ENCODE measurements around the gene CCDC66. TPM values are rescaled to one million over a fixed set of nuclear protein-coding genes. Genes with fewer than 3 reads are reported as not detected.
A peak's percentile ranks its signal among the peaks of the same experiment; 100 is the strongest.

CCDC66 gene
- total RNA-seq, 4 donors from 2014 or later, result 13.1 to 48.1 (median 21.4) TPM

DNA sequence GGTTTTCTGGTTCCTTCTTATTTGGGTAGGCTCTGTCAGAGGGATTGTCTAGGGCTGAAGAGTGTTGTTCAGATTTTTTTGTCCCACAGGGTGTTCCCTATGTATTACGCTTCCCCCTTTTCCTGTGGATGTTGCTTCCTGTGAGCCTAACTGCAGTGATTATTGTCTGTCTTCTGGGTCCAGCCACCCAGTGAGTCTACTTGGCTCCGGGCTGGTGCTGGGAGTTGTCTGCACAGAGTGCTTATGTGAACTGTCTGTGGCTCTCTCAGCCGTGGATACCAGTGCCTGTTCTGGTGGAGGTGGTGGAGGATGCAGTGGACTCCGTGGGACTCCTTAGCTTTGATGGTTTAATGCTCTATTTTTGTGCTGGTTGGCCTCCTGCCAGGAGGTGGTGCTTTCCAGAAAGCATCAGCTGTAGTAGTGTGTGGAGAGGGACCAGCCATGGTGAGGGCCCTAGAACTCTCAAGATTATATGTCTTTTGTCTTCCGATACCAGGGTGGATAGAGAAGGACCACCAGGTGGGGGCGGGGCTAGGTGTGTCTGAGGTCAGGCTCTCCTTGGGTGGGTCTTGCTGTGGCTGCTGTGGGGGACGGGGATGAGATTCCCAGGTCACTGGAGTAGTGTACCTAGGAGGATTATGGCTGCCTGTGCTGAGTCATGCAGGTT lies 53.8 kb downstream of the CCDC66 start:
- in situ Hi-C loops (cut with MboI; ENCODE audit: low pct_ligation_motif_present in 1 of 4, low pct_unique_long_range_greater_than_20kb in 1 of 4, low sequenced_read_pairs in 3 of 4), result no loop called here
- Histone ChIP-seq H3K4me3 (no peak overlapping the region), H3K9me3 (peaks cover 0 to 6% of the 10 kb centered on the region in 2 donors), H3K27ac (peak overlapping the region in 1 of 4 donors; percentile 8), H3K27me3 (no peaks in the 10 kb centered on the region), H3K4me1 (peaks cover 0 to 19% (median 5%) of the 10 kb centered on the region in 4 donors), H3K36me3 (peaks cover 0 to 13% (median 5%) of the 10 kb centered on the region in 4 donors)
- TF ChIP-seq POLR2AphosphoS5 (IDR thresholded peaks at IDR 0.05) (no peak), EP300 (IDR thresholded peaks at IDR 0.05; ENCODE audit: low read depth) (no peak), POLR2A (IDR thresholded peaks at IDR 0.05) (no peak)
- TF ChIP-seq, protein P1, sequence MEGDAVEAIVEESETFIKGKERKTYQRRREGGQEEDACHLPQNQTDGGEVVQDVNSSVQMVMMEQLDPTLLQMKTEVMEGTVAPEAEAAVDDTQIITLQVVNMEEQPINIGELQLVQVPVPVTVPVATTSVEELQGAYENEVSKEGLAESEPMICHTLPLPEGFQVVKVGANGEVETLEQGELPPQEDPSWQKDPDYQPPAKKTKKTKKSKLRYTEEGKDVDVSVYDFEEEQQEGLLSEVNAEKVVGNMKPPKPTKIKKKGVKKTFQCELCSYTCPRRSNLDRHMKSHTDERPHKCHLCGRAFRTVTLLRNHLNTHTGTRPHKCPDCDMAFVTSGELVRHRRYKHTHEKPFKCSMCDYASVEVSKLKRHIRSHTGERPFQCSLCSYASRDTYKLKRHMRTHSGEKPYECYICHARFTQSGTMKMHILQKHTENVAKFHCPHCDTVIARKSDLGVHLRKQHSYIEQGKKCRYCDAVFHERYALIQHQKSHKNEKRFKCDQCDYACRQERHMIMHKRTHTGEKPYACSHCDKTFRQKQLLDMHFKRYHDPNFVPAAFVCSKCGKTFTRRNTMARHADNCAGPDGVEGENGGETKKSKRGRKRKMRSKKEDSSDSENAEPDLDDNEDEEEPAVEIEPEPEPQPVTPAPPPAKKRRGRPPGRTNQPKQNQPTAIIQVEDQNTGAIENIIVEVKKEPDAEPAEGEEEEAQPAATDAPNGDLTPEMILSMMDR (IDR thresholded peaks at IDR 0.05), result no peak
- peak; percentile 12 for DNase-seq
- 83 to 100% methylated on average over 1 to 7 of the region's 7 CpGs for WGBS, 2 donors (ENCODE audit: low coverage in 1 of 2)
- intact Hi-C loops (cut with DNase I; ENCODE audit: low total_unique reads), result no loop called here

DNA sequence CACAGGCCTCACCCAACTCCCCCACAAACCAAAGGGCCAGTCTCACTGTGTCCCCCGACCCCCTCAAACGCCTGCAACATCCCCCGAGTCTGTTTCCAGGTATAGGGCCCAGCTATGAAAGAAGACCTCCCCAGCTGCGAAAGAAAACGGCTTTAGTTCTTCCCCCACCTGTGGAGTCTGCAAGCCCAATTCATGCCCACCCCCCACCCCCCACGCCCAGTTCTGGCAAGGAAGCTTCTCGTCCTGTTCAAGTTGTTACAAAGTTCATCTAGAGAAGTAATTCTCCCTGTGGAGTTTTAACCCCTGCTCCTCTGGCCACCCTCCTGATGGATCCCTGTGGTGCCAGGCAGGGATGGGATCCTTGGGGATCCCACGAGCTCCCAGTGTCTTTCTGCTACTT lies 54.4 kb downstream of the CCDC66 start:
- 76% methylated on average over 7 of the region's 8 CpGs; no CpG with 5 or more reads in 1 of the 2 donors for WGBS, 2 donors (ENCODE audit: low coverage in 1 of 2)
- Histone ChIP-seq H3K4me3 (no peak overlapping the region), H3K36me3 (peaks cover 0 to 9% (median 3%) of the 10 kb centered on the region in 4 donors), H3K27ac (peak overlapping the region in 1 of 4 donors; percentile 8), H3K4me1 (peaks cover 0 to 19% (median 5%) of the 10 kb centered on the region in 4 donors), H3K9me3 (peaks cover 0 to 4% of the 10 kb centered on the region in 2 donors), H3K27me3 (no peaks in the 10 kb centered on the region)
- no peak for TF ChIP-seq POLR2AphosphoS5 (IDR thresholded peaks at IDR 0.05)
- TF ChIP-seq EP300 (IDR thresholded peaks at IDR 0.05; ENCODE audit: low read depth), result no peak
- TF ChIP-seq POLR2A (IDR thresholded peaks at IDR 0.05), result no peak
- TF ChIP-seq, protein P1 (IDR thresholded peaks at IDR 0.05), result no peak
- in situ Hi-C loops (cut with MboI; ENCODE audit: low pct_ligation_motif_present in 1 of 4, low pct_unique_long_range_greater_than_20kb in 1 of 4, low sequenced_read_pairs in 3 of 4) (no loop called here), intact Hi-C loops (cut with DNase I; ENCODE audit: low total_unique reads) (no loop called here)
- no peak for DNase-seq

DNA sequence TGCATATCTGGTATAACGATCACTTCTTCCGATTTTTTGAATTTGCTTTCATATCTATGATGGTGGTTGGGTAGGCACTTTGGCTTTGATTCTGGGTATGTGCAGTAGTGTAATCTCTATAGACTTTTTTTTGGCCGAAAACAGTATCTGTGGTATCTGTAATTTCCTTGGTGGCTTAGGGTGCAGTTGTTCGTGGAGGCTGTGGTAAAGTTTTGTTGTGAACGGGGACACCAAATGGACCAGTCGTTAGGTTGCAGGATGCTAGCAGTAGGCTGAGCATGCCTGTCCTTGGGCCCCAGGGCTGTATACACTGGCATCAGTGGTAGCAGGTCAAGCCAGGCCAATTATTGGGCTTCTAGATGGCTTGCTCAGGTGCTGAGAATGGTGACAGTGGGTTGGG lies 55.2 kb downstream of the CCDC66 start:
- TF ChIP-seq EP300 (IDR thresholded peaks at IDR 0.05; ENCODE audit: low read depth) (no peak), POLR2A (IDR thresholded peaks at IDR 0.05) (no peak), POLR2AphosphoS5 (IDR thresholded peaks at IDR 0.05) (no peak)
- TF ChIP-seq, protein P1 (IDR thresholded peaks at IDR 0.05), result no peak

DNA sequence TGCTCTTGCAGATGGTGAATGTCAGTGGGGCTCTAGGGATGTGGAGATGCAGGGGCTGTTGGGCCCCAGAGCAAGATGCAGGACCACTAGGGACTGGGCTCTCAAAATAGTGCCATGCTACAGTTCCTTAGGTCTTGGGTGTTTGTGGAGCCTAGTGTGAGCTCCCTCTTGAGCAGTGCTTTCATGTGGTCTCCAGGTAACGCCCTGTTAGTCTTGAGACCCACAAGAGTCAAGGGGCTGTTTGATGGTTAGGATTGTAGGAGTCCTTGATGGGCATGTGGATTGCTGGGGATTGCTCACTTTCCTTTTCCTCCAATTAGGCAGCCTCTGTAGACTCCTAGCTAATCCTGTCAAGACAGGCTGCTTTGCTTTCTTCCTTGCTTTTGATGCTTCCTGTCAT lies 56.0 kb downstream of the CCDC66 start:
- Histone ChIP-seq H3K4me1 (peaks cover 0 to 19% (median 5%) of the 10 kb centered on the region in 4 donors), H3K27ac (no peak overlapping the region), H3K36me3 (peaks cover 0 to 7% (median 2%) of the 10 kb centered on the region in 4 donors), H3K4me3 (no peak overlapping the region), H3K27me3 (no peaks in the 10 kb centered on the region), H3K9me3 (no peaks in the 10 kb centered on the region)
- DNase-seq, result no peak
- 92% methylated on average over 1 of the region's 1 CpG; no CpG with 5 or more reads in 1 of the 2 donors for WGBS, 2 donors (ENCODE audit: low coverage in 1 of 2)
- intact Hi-C loops (cut with DNase I; ENCODE audit: low total_unique reads) (no loop called here), in situ Hi-C loops (cut with MboI; ENCODE audit: low pct_ligation_motif_present in 1 of 4, low pct_unique_long_range_greater_than_20kb in 1 of 4, low sequenced_read_pairs in 3 of 4) (no loop called here)
- TF ChIP-seq, protein P1 (IDR thresholded peaks at IDR 0.05), result no peak
- TF ChIP-seq POLR2A (IDR thresholded peaks at IDR 0.05) (no peak), EP300 (IDR thresholded peaks at IDR 0.05; ENCODE audit: low read depth) (no peak), POLR2AphosphoS5 (IDR thresholded peaks at IDR 0.05) (no peak)

More for the DNA sequence above, 55.2 kb downstream of the CCDC66 start:
- peaks cover 0 to 7% (median 2%) of the 10 kb centered on the region in 4 donors for H3K36me3 ChIP-seq
- WGBS, 2 donors (ENCODE audit: low coverage in 1 of 2), result 88 to 95% methylated on average over 3 to 6 of the region's 6 CpGs
- no peak for DNase-seq
- peaks cover 0 to 19% (median 5%) of the 10 kb centered on the region in 4 donors for H3K4me1 ChIP-seq
- no peak overlapping the region for H3K27ac ChIP-seq
- in situ Hi-C loops (cut with MboI; ENCODE audit: low pct_ligation_motif_present in 1 of 4, low pct_unique_long_range_greater_than_20kb in 1 of 4, low sequenced_read_pairs in 3 of 4) (no loop called here), intact Hi-C loops (cut with DNase I; ENCODE audit: low total_unique reads) (no loop called here)
- H3K27me3 ChIP-seq, result no peaks in the 10 kb centered on the region
- H3K4me3 ChIP-seq, result no peak overlapping the region
- no peaks in the 10 kb centered on the region for H3K9me3 ChIP-seq

Data from transverse colon (tissue), 4 donors.